Panc1 (cell line): ENCODE measurements around the gene IKBIP. TPM values are rescaled to one million over a fixed set of nuclear protein-coding genes. Genes with fewer than 3 reads are reported as not detected.
A peak's percentile ranks its signal among the peaks of the same experiment; 100 is the strongest.

Experiments
- ATAC-seq: fragments of 200-7000 bp; cut with Tn5 transposase; 2 replicates; pipeline ENCODE4 v1.9.1; 2020; ENCODE audit warnings: mild to moderate bottlenecking, moderate library complexity
- BruUV-seq: library from RNA; stranded (reverse); fragments of 400-500 nt; replicated peaks from 2 replicates; lab custom pipeline; 2021; lab: Mats Ljungman, UMichigan
- CTCF ChIA-PET: fragments of 300-600 bp; sonication (Branson Sonifier 250); formaldehyde crosslinking; loops from one replicate; lab custom pipeline; 2022; ENCODE audit warnings: antibody characterized with exemption; lab: Charles Lee
- POLR2A ChIA-PET: fragments of 300-600 bp; sonication (Branson Sonifier 250); formaldehyde crosslinking; loops from one replicate; lab custom pipeline; 2022; ENCODE audit warnings: antibody characterized with exemption; lab: Charles Lee
- DNase-seq: peaks from one replicate; pipeline ENCODE4 v3.0.0-alpha.2; 2010; ENCODE audit warnings: low read depth, low spot score
- H3K27ac ChIP-seq: 2 replicates; pipeline ENCODE4 v1.5.1; 2011; ENCODE audit warnings: mild to moderate bottlenecking, low read length, inconsistent platforms
- H3K27me3 ChIP-seq: fragments of 200-500 bp; sonication (Bioruptor generic); 2 replicates; pipeline ENCODE4 v1.6.0; 2014; ENCODE audit warnings: low read length, inconsistent platforms; ENCODE audit not compliant: control insufficient read depth, insufficient read depth
- H3K36me3 ChIP-seq: fragments of 200-500 bp; sonication (Bioruptor generic); 2 replicates; pipeline ENCODE4 v1.5.1; 2014; ENCODE audit warnings: inconsistent platforms, mild to moderate bottlenecking, low read length, moderate library complexity; ENCODE audit not compliant: control insufficient read depth, insufficient read depth
- H3K4me1 ChIP-seq: 2 replicates; pipeline ENCODE4 v1.5.1; 2011; ENCODE audit warnings: inconsistent platforms, mild to moderate bottlenecking, low read length, moderate library complexity; ENCODE audit not compliant: control insufficient read depth, insufficient read depth
- H3K4me3 ChIP-seq, 2 experiments: 2 replicates each; pipeline ENCODE4 v1.5.1; 2011 to 2012; ENCODE audit warnings: low read depth in 2 of 2, low read length in 2 of 2, mild to moderate bottlenecking in 2 of 2, inconsistent platforms in 1 of 2, moderate library complexity in 1 of 2
- H3K9me3 ChIP-seq: fragments of 200-500 bp; sonication (Bioruptor generic); 2 replicates; pipeline ENCODE4 v1.5.1; 2014; ENCODE audit warnings: low read depth, mild to moderate bottlenecking, inconsistent platforms, low read length, moderate library complexity; ENCODE audit not compliant: control insufficient read depth, insufficient read depth
- CTCF ChIP-seq: fragments of 450-650 bp; IDR thresholded peaks from 2 replicates; pipeline ENCODE4 v1.5.1; 2017; ENCODE audit warnings: mild to moderate bottlenecking
- POLR2AphosphoS5 ChIP-seq: IDR thresholded peaks from 2 replicates; pipeline ENCODE4 v1.6.1; 2012; ENCODE audit warnings: mild to moderate bottlenecking, low read depth, low read length, moderate library complexity
- REST ChIP-seq, 2 experiments: IDR thresholded peaks; 2 replicates each; pipeline ENCODE4 v1.6.1; 2011 to 2012; ENCODE audit warnings: low read depth in 2 of 2, control low read depth in 1 of 2, low read length in 1 of 2, mild to moderate bottlenecking in 1 of 2, moderate library complexity in 1 of 2; ENCODE audit not compliant: insufficient read depth in 1 of 2
- SIN3A ChIP-seq: IDR thresholded peaks from 2 replicates; pipeline ENCODE4 v1.6.1; 2012; ENCODE audit warnings: low read depth, mild to moderate bottlenecking, low read length, moderate library complexity, borderline replicate concordance; ENCODE audit not compliant: insufficient read depth
- TCF7L2 ChIP-seq: IDR thresholded peaks from 2 replicates; pipeline ENCODE4 v1.6.1; 2011; ENCODE audit warnings: mild to moderate bottlenecking, low read depth, low read length, inconsistent platforms
- in situ Hi-C: cut with HindIII; loops from 2 replicates; pipeline ENCODE4 v1.10.0; 2016; ENCODE audit warnings: low sequenced_read_pairs, low pct_unique_long_range_greater_than_20kb
- intact Hi-C: fragments of 100-400 bp; cut with micrococcal nuclease; formaldehyde crosslinking; loops from one replicate; pipeline ENCODE4 v1.10.0; 2022; ENCODE audit not compliant: unreplicated experiment
- total RNA-seq: library from RNA; stranded (reverse); gene quantifications from one replicate; pipeline ENCODE4 v1.2.1, GENCODE V29; 2021; ENCODE audit not compliant: unreplicated experiment

The IKBIP gene
- total RNA-seq, 1 experiment from 2014 or later: 33.7 TPM

GRCh38 chr12:98595243-98595988 lies 49.2 kb downstream of the IKBIP start:
- POLR2A ChIA-PET: interaction anchor here (0.6 to 0.8 kb wide), 2 partner anchors 20 to 702 kb away, joined by 3 read pairs; no protein-coding TSS in a partner anchor
- intact Hi-C loops: no loop called here
- CTCF ChIA-PET: interaction anchor here (0.7 to 1.4 kb wide), 3 partner anchors 28 to 151 kb away, joined by 3 to 5 read pairs (median 4); no protein-coding TSS in a partner anchor

GRCh38 chr12:98594050-98594835 lies 50.3 kb downstream of the IKBIP start:
- intact Hi-C loops: no loop called here
- DNase-seq (no peak), ATAC-seq (no peak; the same call in none of the 2 replicates)
- Histone ChIP-seq H3K27me3 (no peaks in the 10 kb centered on the region), H3K4me1 (peaks cover 16% of the 10 kb centered on the region), H3K27ac (peak overlapping the region; percentile 92), H3K4me3 (peak overlapping the region; percentile 56 to 88), H3K9me3 (no peaks in the 10 kb centered on the region), H3K36me3 (peaks cover 36% of the 10 kb centered on the region)
- ChIA-PET POLR2A (interaction anchor here (0.6 kb wide), 1 partner anchor 436 kb away, joined by 3 read pairs; no protein-coding TSS in a partner anchor), CTCF (interaction anchor here (0.7 to 1.4 kb wide), 3 partner anchors 23 to 42 kb away, joined by 3 to 5 read pairs (median 4); no protein-coding TSS in a partner anchor)
- in situ Hi-C loops: no loop called here
- no peak for TF ChIP-seq CTCF
- TF ChIP-seq REST (IDR thresholded peaks at IDR 0.05; ENCODE audit: insufficient read depth in 1 of 2, low read depth in 2 of 2, low read length in 1 of 2): no peak
- no peak for TF ChIP-seq SIN3A
- TF ChIP-seq POLR2AphosphoS5: no peak
- TF ChIP-seq TCF7L2: no peak
- BruUV-seq: no TSS peak

More at GRCh38 chr12:98595243-98595988, 49.2 kb downstream of the IKBIP start:
- no peak for TF ChIP-seq POLR2AphosphoS5
- TF ChIP-seq SIN3A: no peak
- TF ChIP-seq CTCF: no peak
- ATAC-seq: no peak
- no peaks in the 10 kb centered on the region for H3K27me3 ChIP-seq
- DNase-seq: no peak
- H3K4me3 ChIP-seq: peak overlapping the region; percentile 56 to 88
- BruUV-seq: no TSS peak
- peaks cover 44% of the 10 kb centered on the region for H3K36me3 ChIP-seq
- in situ Hi-C loops: no loop called here
- no peaks in the 10 kb centered on the region for H3K9me3 ChIP-seq
- peaks cover 16% of the 10 kb centered on the region for H3K4me1 ChIP-seq
- H3K27ac ChIP-seq: peak overlapping the region; percentile 92
